ENCODE measurements around the gene E4F1. TPM values are rescaled to one million over a fixed set of nuclear protein-coding genes. Genes with fewer than 3 reads are reported as not detected.
A peak's percentile ranks its signal among the peaks of the same experiment; 100 is the strongest.

E4F1 gene
- total and polyA plus RNA-seq, 2 of the 13 experiments (the other 11 are each of a cell fraction or from before 2014, with no cell fraction given) = 13.8 to 19.5 TPM

DNA sequence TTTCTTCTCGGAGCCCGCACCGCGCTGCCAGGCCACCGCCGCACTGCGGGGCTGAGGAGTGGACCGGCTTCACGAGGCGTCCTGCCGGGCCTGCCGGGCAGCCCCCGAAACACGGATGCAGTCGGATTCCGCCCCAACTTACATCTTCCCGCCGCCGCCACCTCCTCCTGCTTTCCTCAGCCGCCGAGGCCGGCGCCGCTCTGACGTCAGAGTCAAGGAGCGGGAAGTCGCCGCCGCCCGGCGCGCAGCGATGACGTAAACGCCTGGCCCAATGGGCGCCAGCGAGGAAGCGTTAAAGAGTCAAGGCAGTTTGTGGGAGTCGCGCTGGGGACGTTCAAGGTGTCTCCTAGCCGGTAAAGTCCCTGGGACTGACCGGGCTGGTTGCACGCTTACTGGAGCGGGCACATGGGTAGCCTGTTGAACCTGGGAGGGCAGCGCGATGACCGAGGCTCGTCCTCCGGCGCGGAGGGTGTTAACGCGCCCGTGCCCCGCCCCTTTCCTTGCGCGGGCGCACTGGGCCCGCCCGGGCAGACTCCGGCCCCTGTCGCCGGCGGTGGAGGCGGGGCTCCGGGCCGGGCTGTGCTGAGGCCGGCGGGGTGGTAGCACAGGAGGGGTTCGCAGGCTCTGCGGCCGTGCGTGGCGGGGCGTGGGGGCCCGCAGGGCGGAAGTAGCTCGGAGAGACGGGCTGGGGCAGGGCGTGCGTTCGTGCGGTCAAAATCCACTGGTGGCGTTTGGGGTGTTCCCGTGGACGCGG lies 44.7 kb downstream of the E4F1 start, which contains the start of gene RNPS1 (continued):
- TF ChIP-seq ZKSCAN1 (IDR thresholded peaks at IDR 0.05; ENCODE audit: low read length) = no peak
- no peak for TF ChIP-seq SRSF4 (IDR thresholded peaks at IDR 0.05; ENCODE audit: low read depth, low read length, poor library complexity, severe bottlenecking)
- 0 out of 2 replicates have a peak, but pooled peaks have one; percentile 62 for TF ChIP-seq ZSCAN30 (CRISPR knock-in tag; IDR thresholded peaks at IDR 0.05)
- TF ChIP-seq TP53 (CRISPR knock-in tag; conservative IDR thresholded peaks at IDR 0.05) = 0 out of 2 replicates have a peak, but pooled peaks have one; percentile 22
- TF ChIP-seq ZHX2 (IDR thresholded peaks at IDR 0.05; ENCODE audit: low read depth) = peak; percentile 95
- TF ChIP-seq ZHX2 (CRISPR knock-in tag; IDR thresholded peaks at IDR 0.05; ENCODE audit: borderline replicate concordance) = no peak
- no peak for TF ChIP-seq SMARCC2 (IDR thresholded peaks at IDR 0.05)
- TF ChIP-seq NPAS2 (CRISPR knock-in tag; IDR thresholded peaks at IDR 0.05; ENCODE audit: borderline replicate concordance) = no peak
- TF ChIP-seq KLF9 (CRISPR knock-in tag; IDR thresholded peaks at IDR 0.05; ENCODE audit: low read depth) = no peak
- peak; percentile 98 for TF ChIP-seq YEATS4 (CRISPR knock-in tag; IDR thresholded peaks at IDR 0.05; ENCODE audit: borderline replicate concordance)
- TF ChIP-seq SOX5 (CRISPR knock-in tag; IDR thresholded peaks at IDR 0.05; ENCODE audit: borderline replicate concordance) = peak; percentile 25; the same call in 1 of the 2 replicates
- no peak for TF ChIP-seq ZNF530 (CRISPR knock-in tag; IDR thresholded peaks at IDR 0.05; ENCODE audit: low read depth)
- TF ChIP-seq SP1 (IDR thresholded peaks at IDR 0.05) = no peak
- peak; percentile 74 for TF ChIP-seq SP1 (CRISPR knock-in tag; IDR thresholded peaks at IDR 0.05)
- TF ChIP-seq, protein P1, sequence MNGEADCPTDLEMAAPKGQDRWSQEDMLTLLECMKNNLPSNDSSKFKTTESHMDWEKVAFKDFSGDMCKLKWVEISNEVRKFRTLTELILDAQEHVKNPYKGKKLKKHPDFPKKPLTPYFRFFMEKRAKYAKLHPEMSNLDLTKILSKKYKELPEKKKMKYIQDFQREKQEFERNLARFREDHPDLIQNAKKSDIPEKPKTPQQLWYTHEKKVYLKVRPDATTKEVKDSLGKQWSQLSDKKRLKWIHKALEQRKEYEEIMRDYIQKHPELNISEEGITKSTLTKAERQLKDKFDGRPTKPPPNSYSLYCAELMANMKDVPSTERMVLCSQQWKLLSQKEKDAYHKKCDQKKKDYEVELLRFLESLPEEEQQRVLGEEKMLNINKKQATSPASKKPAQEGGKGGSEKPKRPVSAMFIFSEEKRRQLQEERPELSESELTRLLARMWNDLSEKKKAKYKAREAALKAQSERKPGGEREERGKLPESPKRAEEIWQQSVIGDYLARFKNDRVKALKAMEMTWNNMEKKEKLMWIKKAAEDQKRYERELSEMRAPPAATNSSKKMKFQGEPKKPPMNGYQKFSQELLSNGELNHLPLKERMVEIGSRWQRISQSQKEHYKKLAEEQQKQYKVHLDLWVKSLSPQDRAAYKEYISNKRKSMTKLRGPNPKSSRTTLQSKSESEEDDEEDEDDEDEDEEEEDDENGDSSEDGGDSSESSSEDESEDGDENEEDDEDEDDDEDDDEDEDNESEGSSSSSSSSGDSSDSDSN (CRISPR knock-in tag; IDR thresholded peaks at IDR 0.05) = peak; percentile 85
- no peak for TF ChIP-seq ZNF282 (IDR thresholded peaks at IDR 0.05; ENCODE audit: partially characterized antibody)
- TF ChIP-seq ZNF430 (CRISPR knock-in tag; IDR thresholded peaks at IDR 0.05) = peak; percentile 83
- peak; percentile 61 for TF ChIP-seq ZNF503 (CRISPR knock-in tag; IDR thresholded peaks at IDR 0.05)
- peak; percentile 65; the same call in 1 of the 3 replicates for TF ChIP-seq MXI1 (IDR thresholded peaks at IDR 0.05; ENCODE audit: borderline replicate concordance, low read depth, low read length)
- peak; percentile 94 for TF ChIP-seq E2F5 (CRISPR knock-in tag; conservative IDR thresholded peaks at IDR 0.05)
